GM10847 (cell line): Measurements from ENCODE around the gene DENND4C.

Experiments used
- POLR2A ChIP-seq: IDR thresholded peaks from 2 replicates; pipeline ENCODE4 v1.6.1; 2011; ENCODE audit not compliant: insufficient read length; ENCODE audit errors: extremely low read depth

DENND4C gene

DNA sequence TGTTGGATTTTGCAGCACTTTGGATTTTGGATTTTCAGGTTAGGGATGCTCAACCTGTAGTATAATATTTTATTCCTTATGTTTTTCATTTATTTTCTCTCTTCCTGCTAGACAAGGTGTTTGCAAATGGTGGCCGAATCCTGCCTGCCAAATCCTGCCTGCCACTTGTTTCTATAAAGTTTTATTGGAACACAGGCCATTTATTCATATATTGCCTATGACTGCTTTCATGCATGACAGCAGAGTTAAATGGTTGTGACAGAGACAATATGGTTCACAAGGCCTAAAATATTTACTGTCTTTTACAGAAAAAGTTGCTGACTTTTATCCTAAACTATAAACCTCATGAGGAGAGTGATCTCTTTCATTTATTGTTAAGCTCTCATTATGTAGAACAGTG, 72.7 kb downstream of the DENND4C start:
- TF ChIP-seq POLR2A = no peak

GRCh38 chr9:19306568-19306967, 76.1 kb downstream of the DENND4C start:
- no peak for TF ChIP-seq POLR2A

DNA sequence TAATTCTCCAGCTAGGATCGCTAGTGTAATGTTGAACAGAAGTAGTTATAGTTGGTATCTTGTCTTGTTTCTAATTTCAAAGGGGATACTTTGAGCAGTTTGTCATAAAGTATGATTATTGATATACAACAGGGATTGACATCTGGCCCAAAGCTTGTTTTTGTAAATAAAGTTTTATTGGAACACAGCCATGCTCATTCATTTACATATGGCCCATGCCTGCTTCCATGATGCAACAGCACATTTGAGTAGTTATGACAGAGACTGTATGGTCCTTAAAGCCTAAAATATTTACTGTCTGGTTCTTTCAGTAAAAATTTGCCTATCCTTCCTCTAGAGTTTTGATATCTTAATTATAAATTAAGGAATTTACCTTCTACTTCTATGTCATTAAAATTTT, 79.8 kb downstream of the DENND4C start:
- TF ChIP-seq POLR2A = no peak

- no peak for TF ChIP-seq POLR2A
Measured at GRCh38 chr9:19313573-19313972, 83.1 kb downstream of the DENND4C start.

DNA sequence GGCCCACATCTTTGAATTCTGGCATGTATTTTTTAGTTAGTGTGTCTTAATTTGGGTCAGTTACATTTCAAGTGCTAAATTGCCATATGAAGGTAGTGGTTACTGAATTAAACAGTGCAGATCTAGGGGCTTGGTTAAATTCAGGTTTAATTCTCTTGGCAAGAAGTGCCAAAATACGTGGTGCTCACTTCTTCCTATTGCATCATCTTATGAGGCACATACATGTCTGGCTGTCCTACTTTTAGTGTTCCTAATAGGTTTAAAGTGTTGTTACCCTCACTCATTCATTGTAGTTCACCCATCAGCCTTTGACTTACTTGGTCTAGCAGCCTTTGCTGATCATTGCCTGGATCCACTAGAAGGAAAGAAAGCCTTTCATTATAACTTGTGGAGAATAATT, 90.0 kb downstream of the DENND4C start:
- no peak for TF ChIP-seq POLR2A

GRCh38 chr9:19331877-19332276, 101.4 kb downstream of the DENND4C start:
- TF ChIP-seq POLR2A = no peak

- no peak for TF ChIP-seq POLR2A
Measured at GRCh38 chr9:19336166-19336565, 105.7 kb downstream of the DENND4C start.

DNA sequence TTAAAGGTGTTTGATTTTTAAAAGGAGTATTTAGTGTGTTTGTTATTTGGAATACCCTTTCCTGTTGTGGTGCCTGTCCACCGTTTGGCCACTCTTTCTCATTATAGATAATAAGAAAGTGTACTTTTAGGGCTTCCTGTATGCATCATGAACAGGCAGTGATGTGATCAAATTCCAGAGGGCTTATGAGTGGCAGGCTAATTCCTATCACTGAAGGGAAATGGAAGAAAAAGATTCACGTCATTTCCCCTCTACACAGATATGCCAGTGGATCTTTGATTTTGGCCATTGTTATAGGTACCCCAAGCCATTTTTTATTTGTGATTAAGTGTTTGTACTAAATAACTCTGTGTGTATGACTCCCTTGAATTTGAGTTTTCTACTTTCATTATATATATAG, 112.5 kb downstream of the DENND4C start:
- TF ChIP-seq POLR2A = no peak

- no peak for TF ChIP-seq POLR2A
Measured at GRCh38 chr9:19358701-19359100, 128.2 kb downstream of the DENND4C start.

DNA sequence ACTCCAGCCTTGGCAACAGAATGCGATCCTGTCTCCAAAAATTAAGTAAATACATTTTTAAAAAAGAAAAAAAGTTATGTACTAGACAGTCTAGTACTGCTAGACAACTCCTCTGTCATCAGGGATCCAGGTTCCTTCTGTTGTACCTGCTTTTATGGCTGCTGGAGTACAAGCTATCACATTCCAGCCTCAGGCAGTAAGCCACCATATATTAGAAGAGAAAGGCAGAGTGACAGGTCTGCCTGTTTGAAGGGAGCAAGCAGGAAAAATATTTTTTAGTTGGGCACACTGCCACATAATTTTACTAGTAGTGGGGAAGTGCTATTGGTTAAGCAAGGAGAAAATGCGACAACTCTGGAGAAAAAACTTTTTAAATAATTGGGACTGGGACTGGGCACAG, 138.6 kb downstream of the DENND4C start:
- TF ChIP-seq POLR2A = no peak

- no peak for TF ChIP-seq POLR2A
Measured at GRCh38 chr9:19371942-19372341, 141.4 kb downstream of the DENND4C start.

GRCh38 chr9:19372567-19372966, 142.1 kb downstream of the DENND4C start:
- no peak for TF ChIP-seq POLR2A

DNA sequence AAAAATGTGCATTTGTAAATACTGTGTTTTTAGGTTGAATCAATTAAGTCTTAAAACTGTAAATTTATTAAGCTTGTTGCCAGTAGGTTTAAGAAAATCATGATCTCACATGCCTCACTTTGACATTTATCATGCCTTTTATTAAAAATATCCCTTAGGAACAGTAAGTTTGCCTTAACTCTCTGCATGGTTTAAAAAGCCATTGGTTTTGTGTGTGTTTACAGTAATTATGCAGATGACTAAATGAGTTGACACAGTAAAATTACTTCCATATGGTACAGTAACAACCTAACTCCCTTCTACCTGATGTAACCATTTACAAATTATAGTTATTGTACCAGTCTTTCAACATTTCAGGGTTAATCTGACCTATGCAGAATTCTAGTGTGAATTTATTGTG, 143.0 kb downstream of the DENND4C start:
- no peak for TF ChIP-seq POLR2A

GRCh38 chr9:19375538-19375937, 145.0 kb downstream of the DENND4C start:
- TF ChIP-seq POLR2A = no peak

DNA sequence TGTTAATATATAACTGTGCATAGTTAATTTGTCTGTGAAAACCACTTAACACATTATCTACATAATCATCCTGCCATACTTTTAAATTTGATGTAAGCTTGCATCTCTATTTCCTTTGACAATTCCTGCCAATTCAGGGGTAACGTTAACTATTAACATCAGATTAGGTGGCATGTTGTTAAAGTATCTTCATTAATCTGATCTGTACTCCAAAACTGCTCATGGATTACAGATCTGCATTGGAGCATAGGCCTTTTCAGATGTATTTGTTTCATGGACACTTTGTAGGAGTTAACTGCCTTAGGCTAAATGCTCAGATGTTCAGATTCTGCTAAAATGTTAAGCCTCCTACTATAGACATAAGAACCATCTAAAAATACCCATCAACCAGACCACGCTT, 146.4 kb downstream of the DENND4C start:
- TF ChIP-seq POLR2A = no peak

GRCh38 chr9:19378164-19378563, 147.7 kb downstream of the DENND4C start:
- TF ChIP-seq POLR2A = no peak

DNA sequence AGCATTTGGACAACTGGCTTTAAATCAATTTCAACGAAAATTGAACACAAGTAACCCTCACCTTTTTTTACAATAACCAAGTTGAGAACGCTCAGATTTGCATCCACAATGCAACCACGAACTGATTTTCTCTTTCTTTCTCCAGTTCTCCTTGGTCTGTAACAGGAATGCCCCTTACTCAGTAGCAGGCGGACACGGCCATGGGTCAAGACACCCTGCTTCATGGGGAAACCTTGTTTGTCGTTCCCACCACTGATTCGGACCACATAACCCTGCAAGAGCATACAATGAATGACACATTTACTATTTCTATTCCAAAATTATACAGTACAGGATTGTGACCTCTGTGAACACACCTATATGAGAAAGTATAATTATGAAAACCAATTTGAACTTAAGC, 148.2 kb downstream of the DENND4C start:
- no peak for TF ChIP-seq POLR2A

GRCh38 chr9:19379283-19379682, 148.8 kb downstream of the DENND4C start:
- no peak for TF ChIP-seq POLR2A
